ENCODE results near the gene MICAL2.

DNA sequence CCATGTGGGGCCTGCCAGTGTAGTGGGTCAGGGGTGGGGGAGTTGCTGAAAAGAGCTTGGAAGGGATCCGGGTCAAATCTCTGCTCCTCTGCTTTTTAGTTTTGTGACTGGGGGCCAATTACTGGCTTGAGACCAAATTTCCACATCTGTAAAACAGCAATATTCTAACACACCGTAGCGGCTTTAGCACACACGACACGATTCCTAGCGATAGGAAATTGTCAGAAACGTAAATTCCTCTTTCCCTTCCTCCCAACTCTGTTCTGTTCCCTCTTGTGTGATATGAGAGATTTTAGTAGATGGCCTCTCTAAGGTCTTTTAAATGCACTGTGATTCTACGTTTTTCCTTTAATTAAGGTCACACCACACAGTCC lies 71.9 kb downstream of the MICAL2 start:
- TF ChIP-seq, protein P1, sequence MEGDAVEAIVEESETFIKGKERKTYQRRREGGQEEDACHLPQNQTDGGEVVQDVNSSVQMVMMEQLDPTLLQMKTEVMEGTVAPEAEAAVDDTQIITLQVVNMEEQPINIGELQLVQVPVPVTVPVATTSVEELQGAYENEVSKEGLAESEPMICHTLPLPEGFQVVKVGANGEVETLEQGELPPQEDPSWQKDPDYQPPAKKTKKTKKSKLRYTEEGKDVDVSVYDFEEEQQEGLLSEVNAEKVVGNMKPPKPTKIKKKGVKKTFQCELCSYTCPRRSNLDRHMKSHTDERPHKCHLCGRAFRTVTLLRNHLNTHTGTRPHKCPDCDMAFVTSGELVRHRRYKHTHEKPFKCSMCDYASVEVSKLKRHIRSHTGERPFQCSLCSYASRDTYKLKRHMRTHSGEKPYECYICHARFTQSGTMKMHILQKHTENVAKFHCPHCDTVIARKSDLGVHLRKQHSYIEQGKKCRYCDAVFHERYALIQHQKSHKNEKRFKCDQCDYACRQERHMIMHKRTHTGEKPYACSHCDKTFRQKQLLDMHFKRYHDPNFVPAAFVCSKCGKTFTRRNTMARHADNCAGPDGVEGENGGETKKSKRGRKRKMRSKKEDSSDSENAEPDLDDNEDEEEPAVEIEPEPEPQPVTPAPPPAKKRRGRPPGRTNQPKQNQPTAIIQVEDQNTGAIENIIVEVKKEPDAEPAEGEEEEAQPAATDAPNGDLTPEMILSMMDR (IDR thresholded peaks at IDR 0.05; ENCODE audit: low read depth, low read length) = no peak
- TF ChIP-seq EZH2phosphoT487 (IDR thresholded peaks at IDR 0.05; ENCODE audit: low read depth) = no peak
